GM19463 (cell line): ENCODE measurements around the gene ZBTB7C.
"Not testable (repeated sequence)": the region's sequence is repeated elsewhere in the genome, so short reads cannot be mapped to it uniquely, and the experiment has no call there.

ENCODE experiments used
- ATAC-seq: cut with Tn5 transposase; IDR thresholded peaks from one replicate; pipeline ENCODE4 v1.9.1; 2021; ENCODE audit warnings: mild to moderate bottlenecking, moderate library complexity; ENCODE audit not compliant: unreplicated experiment

The ZBTB7C gene

GRCh38 chr18:48303883-48304282 is 105.3 kb downstream of the ZBTB7C start:
- ATAC-seq = no peak

- ATAC-seq = no peak
Observed at GRCh38 chr18:48302736-48303135, 106.4 kb downstream of the ZBTB7C start.

- no peak for ATAC-seq
Observed at GRCh38 chr18:48300463-48300961, 108.7 kb downstream of the ZBTB7C start.

GRCh38 chr18:48297139-48297538 is 112.0 kb downstream of the ZBTB7C start:
- ATAC-seq = no peak

GRCh38 chr18:48296581-48296980 is 112.6 kb downstream of the ZBTB7C start:
- no peak for ATAC-seq

- ATAC-seq = no peak
Observed at GRCh38 chr18:48295586-48296311, 113.4 kb downstream of the ZBTB7C start.

GRCh38 chr18:48294899-48295585 is 114.1 kb downstream of the ZBTB7C start:
- ATAC-seq = no peak

- no peak for ATAC-seq
Observed at GRCh38 chr18:48293954-48294898, 115.0 kb downstream of the ZBTB7C start.

GRCh38 chr18:48292782-48293424 is 116.3 kb downstream of the ZBTB7C start:
- no peak for ATAC-seq

- no peak for ATAC-seq
Observed at GRCh38 chr18:48292229-48292628, 117.0 kb downstream of the ZBTB7C start.

GRCh38 chr18:48290162-48290926 is 118.8 kb downstream of the ZBTB7C start:
- no peak for ATAC-seq

GRCh38 chr18:48284743-48285142 is 124.4 kb downstream of the ZBTB7C start:
- ATAC-seq = no peak

GRCh38 chr18:48284011-48284410 is 125.2 kb downstream of the ZBTB7C start:
- ATAC-seq = not testable (repeated sequence)

- not testable (repeated sequence) for ATAC-seq
Observed at GRCh38 chr18:48281460-48281859, 127.7 kb downstream of the ZBTB7C start.

GRCh38 chr18:48279312-48279711 is 129.9 kb downstream of the ZBTB7C start:
- ATAC-seq = no peak

- ATAC-seq = no peak
Observed at GRCh38 chr18:48278081-48278480, 131.1 kb downstream of the ZBTB7C start.

- no peak for ATAC-seq
Observed at GRCh38 chr18:48274301-48274700, 134.9 kb downstream of the ZBTB7C start.

- no peak for ATAC-seq
Observed at GRCh38 chr18:48270929-48271328, 138.3 kb downstream of the ZBTB7C start.

- no peak for ATAC-seq
Observed at GRCh38 chr18:48265328-48265727, 143.9 kb downstream of the ZBTB7C start.
